Measurements from ENCODE around the gene ADD3. TPM values are rescaled to one million over a fixed set of nuclear protein-coding genes. Genes with fewer than 3 reads are reported as not detected.

The ADD3 gene
- total RNA-seq, 8 experiments from 2014 or later = 18.3 to 251 (median 67.4) TPM

- no peak overlapping the region for H3K27ac ChIP-seq
- in situ Hi-C loops (cut with MboI; ENCODE audit: low pct_unique_long_range_greater_than_20kb in 2 of 9, low sequenced_read_pairs in 9 of 9, unreplicated experiment in 9 of 9) = no loop called here
- H3K4me3 ChIP-seq = no peak overlapping the region
- 80 to 100% (median 95%) methylated on average over 1 to 3 of the region's 3 CpGs; no CpG with 5 or more reads in 4 of the 10 experiments for WGBS, 10 experiments
- no peak for ATAC-seq (replicated peaks in 6 of 8)
- no peaks in the 10 kb centered on the region for H3K4me1 ChIP-seq (replicated peaks in 1 of 2)
Observed at GRCh38 chr10:109996766-109997171, 11.0 kb upstream of the ADD3 start.

DNA sequence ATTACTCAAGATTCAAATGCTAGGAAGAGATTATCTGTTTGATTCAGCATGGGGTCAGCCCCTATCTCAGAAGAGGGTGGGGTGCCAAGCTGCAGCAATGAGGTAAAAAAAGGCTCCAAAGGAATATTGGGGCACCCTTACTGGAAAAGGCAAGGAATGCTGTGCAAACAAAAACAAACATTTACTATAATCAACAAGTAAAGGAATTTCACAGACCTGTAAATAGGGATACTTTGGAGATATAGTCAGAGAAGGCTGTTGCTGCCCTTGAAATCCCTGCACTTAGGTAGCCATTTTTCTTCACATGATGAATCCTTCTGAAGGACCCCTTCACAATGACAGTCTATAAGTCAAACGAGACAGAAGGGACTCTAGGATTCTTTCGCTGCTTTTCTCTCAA is 10.6 kb upstream of the ADD3 start:
- in situ Hi-C loops (cut with MboI; ENCODE audit: low pct_unique_long_range_greater_than_20kb in 2 of 9, low sequenced_read_pairs in 9 of 9, unreplicated experiment in 9 of 9) = no loop called here
- Histone ChIP-seq H3K27ac (no peak overlapping the region), H3K4me3 (no peak overlapping the region), H3K4me1 (replicated peaks in 1 of 2) (no peaks in the 10 kb centered on the region)
- 20 to 100% (median 79%) methylated on average over 1 to 2 of the region's 2 CpGs; no CpG with 5 or more reads in 3 of the 10 experiments for WGBS, 10 experiments
- no peak for ATAC-seq (replicated peaks in 6 of 8)

- ATAC-seq (replicated peaks in 6 of 8) = peak in 2 of 8 experiments; percentile 35 to 37
- WGBS, 10 experiments = 15 to 83% (median 44%) methylated on average over 1 of the region's 1 CpG; no CpG with 5 or more reads in 3 of the 10 experiments
- Histone ChIP-seq H3K27ac (no peak overlapping the region), H3K4me1 (replicated peaks in 1 of 2) (peaks cover 0 to 5% of the 10 kb centered on the region in 2 donors), H3K4me3 (no peak overlapping the region)
- in situ Hi-C loops (cut with MboI; ENCODE audit: low pct_unique_long_range_greater_than_20kb in 2 of 9, low sequenced_read_pairs in 9 of 9, unreplicated experiment in 9 of 9) = no loop called here
Observed at GRCh38 chr10:109998513-109998912, 9.3 kb upstream of the ADD3 start.

DNA sequence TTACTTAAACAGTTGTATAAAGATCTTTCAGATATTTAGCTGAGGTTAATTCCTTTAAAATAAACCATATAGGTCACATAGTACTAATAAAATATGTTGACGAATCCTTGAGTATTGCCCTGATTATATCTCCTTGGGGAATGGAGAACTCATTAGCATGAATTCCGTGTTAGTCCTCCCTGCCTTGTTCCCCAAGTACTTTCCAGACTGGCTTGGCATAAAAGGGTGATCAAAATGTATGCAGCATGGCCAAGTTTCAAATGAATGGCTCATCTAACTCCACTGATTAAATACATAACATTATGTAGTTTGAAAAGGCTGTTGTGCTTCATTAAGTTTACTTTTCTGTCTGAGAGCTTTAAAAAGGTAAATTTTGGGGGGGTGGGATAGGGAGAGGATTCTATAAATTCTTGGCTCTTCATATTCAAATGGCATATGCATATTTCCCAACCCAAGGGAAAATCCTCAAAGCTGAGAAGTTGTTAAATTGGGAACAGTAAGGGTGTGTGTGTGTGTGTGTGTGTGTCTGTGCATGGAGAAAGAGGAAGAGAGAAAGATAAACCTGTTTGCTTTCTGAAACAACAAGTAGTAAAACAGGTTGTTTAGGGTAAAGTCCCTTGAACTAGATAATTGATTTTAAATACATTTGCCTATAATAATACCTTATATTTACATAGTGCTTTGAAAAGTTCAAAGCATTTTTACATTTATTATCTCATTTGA is 4.8 kb upstream of the ADD3 start:
- Histone ChIP-seq H3K27ac (no peak overlapping the region), H3K4me3 (no peak overlapping the region), H3K4me1 (replicated peaks in 1 of 2) (peaks cover 0 to 17% of the 10 kb centered on the region in 2 donors)
- peak in 3 of 8 experiments; percentile 4 to 56 (median 9) for ATAC-seq (replicated peaks in 6 of 8)
- in situ Hi-C loops (cut with MboI; ENCODE audit: low pct_unique_long_range_greater_than_20kb in 2 of 9, low sequenced_read_pairs in 9 of 9, unreplicated experiment in 9 of 9) = loop anchor here in 1 of 9 experiments (10.0 kb wide), 1 partner anchor 118 kb away; no protein-coding TSS in a partner anchor
- 0 to 80% (median 38%) methylated on average over 1 to 2 of the region's 2 CpGs for WGBS, 10 experiments

GRCh38 chr10:110003524-110003885 is 4.3 kb upstream of the ADD3 start:
- in situ Hi-C loops (cut with MboI; ENCODE audit: low pct_unique_long_range_greater_than_20kb in 2 of 9, low sequenced_read_pairs in 9 of 9, unreplicated experiment in 9 of 9) = loop anchor here in 1 of 9 experiments (10.0 kb wide), 1 partner anchor 119 kb away; no protein-coding TSS in a partner anchor
- H3K27ac ChIP-seq = no peak overlapping the region
- H3K4me1 ChIP-seq (replicated peaks in 1 of 2) = peaks cover 0 to 17% of the 10 kb centered on the region in 2 donors
- ATAC-seq (replicated peaks in 6 of 8) = no peak
- no peak overlapping the region for H3K4me3 ChIP-seq
- 27 to 83% (median 64%) methylated on average over 2 to 4 of the region's 4 CpGs; no CpG with 5 or more reads in 1 of the 10 experiments for WGBS, 10 experiments

DNA sequence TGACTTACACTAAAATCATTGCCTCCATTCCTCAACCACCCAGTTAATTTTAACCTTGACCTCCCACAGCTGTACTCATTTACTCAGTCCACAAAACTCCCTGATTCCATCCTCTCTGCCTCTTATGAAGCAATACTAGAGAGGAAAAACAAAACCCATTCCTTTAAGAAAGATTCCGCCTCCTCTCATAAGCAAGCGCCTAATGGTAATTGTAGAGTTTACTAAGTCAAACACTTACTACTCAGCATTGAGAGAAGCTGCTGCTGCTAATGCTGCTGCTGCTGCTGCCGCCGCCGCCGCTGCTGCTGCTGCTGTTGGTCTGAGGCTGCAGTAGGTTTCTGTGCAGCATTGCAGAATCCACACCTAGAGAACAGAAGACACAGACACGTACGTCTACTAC is 2.1 kb upstream of the ADD3 start:
- 0 to 19% (median 4%) methylated on average over 1 to 8 of the region's 8 CpGs; no CpG with 5 or more reads in 2 of the 10 experiments for WGBS, 10 experiments
- ATAC-seq (replicated peaks in 6 of 8) = peak in 2 of 8 experiments; percentile 1
- H3K27ac ChIP-seq = peak overlapping the region in 1 of 2 donors; percentile 15
- peak overlapping the region; percentile 46 to 92 (median 60) for H3K4me3 ChIP-seq
- peaks cover 5 to 26% of the 10 kb centered on the region in 2 donors for H3K4me1 ChIP-seq (replicated peaks in 1 of 2)
- in situ Hi-C loops (cut with MboI; ENCODE audit: low pct_unique_long_range_greater_than_20kb in 2 of 9, low sequenced_read_pairs in 9 of 9, unreplicated experiment in 9 of 9) = loop anchor here in 1 of 9 experiments (10.0 kb wide), 1 partner anchor 121 kb away; no protein-coding TSS in a partner anchor

GRCh38 chr10:110006358-110007160 is 1.2 kb upstream of the ADD3 start:
- Histone ChIP-seq H3K27ac (peak overlapping the region in 1 of 2 donors; percentile 87), H3K4me1 (replicated peaks in 1 of 2) (peaks cover 5 to 26% of the 10 kb centered on the region in 2 donors), H3K4me3 (peak overlapping the region; percentile 46 to 92 (median 60))
- in situ Hi-C loops (cut with MboI; ENCODE audit: low pct_unique_long_range_greater_than_20kb in 2 of 9, low sequenced_read_pairs in 9 of 9, unreplicated experiment in 9 of 9) = loop anchor here in 1 of 9 experiments (10.0 kb wide), 1 partner anchor 122 kb away; no protein-coding TSS in a partner anchor
- WGBS, 10 experiments = 0 to 11% (median 2%) methylated on average over 1 to 4 of the region's 19 CpGs; no CpG with 5 or more reads in 2 of the 10 experiments
- ATAC-seq (replicated peaks in 6 of 8) = peak in 5 of 8 experiments; percentile 2 to 32 (median 4)

DNA sequence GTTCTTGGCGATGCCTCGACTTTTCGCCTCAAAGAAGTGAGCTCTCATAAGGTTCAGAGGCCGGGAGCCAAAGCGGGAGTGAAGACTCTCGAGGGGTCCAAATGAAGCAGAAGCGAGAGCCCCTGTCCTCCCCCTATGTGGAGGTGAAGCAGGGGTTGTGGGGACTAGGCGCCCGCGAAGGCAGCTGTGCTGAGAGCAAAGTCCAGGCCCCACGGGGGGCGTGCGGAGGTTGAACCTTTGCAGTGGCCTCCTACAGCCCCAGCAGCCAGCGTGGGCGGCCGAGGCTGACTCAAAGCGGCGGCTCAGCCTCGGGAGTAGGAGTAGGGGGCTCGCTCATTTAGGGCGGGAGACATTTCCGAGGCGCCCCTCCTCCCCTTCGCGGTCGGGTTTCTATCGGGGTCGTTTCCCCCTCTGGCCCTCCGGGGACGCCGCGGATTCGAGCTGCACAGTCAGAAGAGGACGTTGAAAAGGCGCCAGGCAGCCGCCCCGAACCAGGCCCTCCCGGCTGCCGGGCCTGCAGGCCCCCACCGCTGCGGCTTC is 553 bp upstream of the ADD3 start:
- Histone ChIP-seq H3K27ac (peak overlapping the region; percentile 52 to 87), H3K4me3 (peak overlapping the region; percentile 46 to 92 (median 60)), H3K4me1 (replicated peaks in 1 of 2) (peaks cover 12 to 26% of the 10 kb centered on the region in 2 donors)
- peak; percentile 19 to 59 (median 50) for ATAC-seq (replicated peaks in 6 of 8)
- in situ Hi-C loops (cut with MboI; ENCODE audit: low pct_unique_long_range_greater_than_20kb in 2 of 9, low sequenced_read_pairs in 9 of 9, unreplicated experiment in 9 of 9) = loop anchor here in 1 of 9 experiments (10.0 kb wide), 1 partner anchor 122 kb away; no protein-coding TSS in a partner anchor
- 0 to 1% (median 0%) methylated on average over 8 to 17 of the region's 41 CpGs; no CpG with 5 or more reads in 7 of the 10 experiments for WGBS, 10 experiments

- Histone ChIP-seq H3K27ac (peak overlapping the region; percentile 10 to 24), H3K4me3 (peak overlapping the region; percentile 46 to 92 (median 60)), H3K4me1 (replicated peaks in 1 of 2) (peaks cover 21 to 22% of the 10 kb centered on the region in 2 donors)
- in situ Hi-C loops (cut with MboI; ENCODE audit: low pct_unique_long_range_greater_than_20kb in 2 of 9, low sequenced_read_pairs in 9 of 9, unreplicated experiment in 9 of 9) = loop anchor here in 1 of 9 experiments (10.0 kb wide), 1 partner anchor 124 kb away; no protein-coding TSS in a partner anchor
- 1 to 60% (median 10%) methylated on average over 1 to 11 of the region's 30 CpGs; no CpG with 5 or more reads in 1 of the 10 experiments for WGBS, 10 experiments
- ATAC-seq (replicated peaks in 6 of 8) = peak in 1 of 8 experiments; percentile 1
Observed at GRCh38 chr10:110008518-110009339, 945 bp downstream of the ADD3 start.

GRCh38 chr10:110009736-110010475 is 2.1 kb downstream of the ADD3 start:
- H3K27ac ChIP-seq = no peak overlapping the region
- WGBS, 10 experiments = 50 to 86% (median 70%) methylated on average over 1 to 4 of the region's 4 CpGs; no CpG with 5 or more reads in 1 of the 10 experiments
- H3K4me1 ChIP-seq (replicated peaks in 1 of 2) = peaks cover 21 to 22% of the 10 kb centered on the region in 2 donors
- ATAC-seq (replicated peaks in 6 of 8) = no peak
- in situ Hi-C loops (cut with MboI; ENCODE audit: low pct_unique_long_range_greater_than_20kb in 2 of 9, low sequenced_read_pairs in 9 of 9, unreplicated experiment in 9 of 9) = loop anchor here in 1 of 9 experiments (10.0 kb wide), 1 partner anchor 125 kb away; no protein-coding TSS in a partner anchor
- H3K4me3 ChIP-seq = no peak overlapping the region

Data from motor neuron (in vitro differentiated cells).